Activated CD8-positive, alpha-beta T cell treated with anti-CD3 and anti-CD28 coated beads for 36 hours (primary cell): ENCODE data around the gene MGAT5B. TPM values are rescaled to one million over a fixed set of nuclear protein-coding genes. Genes with fewer than 3 reads are reported as not detected.

Experiments used
- ATAC-seq: fragments of 200-7000 bp; cut with Tn5 transposase; one replicate; pipeline ENCODE4 v1.10.0; 2021; ENCODE audit warnings: mild to moderate bottlenecking, moderate library complexity
- CTCF ChIA-PET: fragments of 350-600 bp; sonication (Branson Sonifier 250); formaldehyde crosslinking; loops from one replicate; lab custom pipeline; 2021; ENCODE audit warnings: antibody characterized with exemption; lab: Charles Lee
- POLR2A ChIA-PET: fragments of 350-600 bp; sonication (Branson Sonifier 250); formaldehyde crosslinking; loops from one replicate; lab custom pipeline; 2021; ENCODE audit warnings: antibody characterized with exemption; lab: Charles Lee
- DNase-seq: peaks from one replicate; pipeline ENCODE4 v3.0.0-alpha.2; 2020
- H3K27ac Mint-ChIP-seq: one replicate; pipeline ENCODE4 v1.8.0; 2021; ENCODE audit warnings: mild to moderate bottlenecking, mixed read lengths
- H3K27me3 Mint-ChIP-seq: one replicate; pipeline ENCODE4 v1.8.0; 2021; ENCODE audit warnings: mixed read lengths
- H3K36me3 Mint-ChIP-seq: one replicate; pipeline ENCODE4 v1.8.0; 2021; ENCODE audit warnings: low read depth, mixed read lengths
- H3K4me1 Mint-ChIP-seq: one replicate; pipeline ENCODE4 v1.8.0; 2021; ENCODE audit warnings: low read depth, mixed read lengths
- H3K4me3 Mint-ChIP-seq: one replicate; pipeline ENCODE4 v1.8.0; 2021; ENCODE audit warnings: mild to moderate bottlenecking, moderate library complexity, mixed read lengths
- H3K9me3 Mint-ChIP-seq: one replicate; pipeline ENCODE4 v1.8.0; 2021; ENCODE audit warnings: mixed read lengths
- CTCF ChIP-seq: fragments of 200-600 bp; IDR thresholded peaks from one replicate; pipeline ENCODE4 v1.8.0; 2022; ENCODE audit warnings: antibody characterized with exemption, mild to moderate bottlenecking
- intact Hi-C: fragments of 100-400 bp; cut with micrococcal nuclease; formaldehyde crosslinking; loops from one replicate; pipeline ENCODE4 v1.10.0; 2022
- total RNA-seq, 2 experiments: library from RNA; stranded (reverse); gene quantifications; one replicate each; pipeline ENCODE4 v1.2.3, GENCODE V29; 2021

MGAT5B gene
- total RNA-seq, 2 experiments from 2014 or later = not detected

DNA sequence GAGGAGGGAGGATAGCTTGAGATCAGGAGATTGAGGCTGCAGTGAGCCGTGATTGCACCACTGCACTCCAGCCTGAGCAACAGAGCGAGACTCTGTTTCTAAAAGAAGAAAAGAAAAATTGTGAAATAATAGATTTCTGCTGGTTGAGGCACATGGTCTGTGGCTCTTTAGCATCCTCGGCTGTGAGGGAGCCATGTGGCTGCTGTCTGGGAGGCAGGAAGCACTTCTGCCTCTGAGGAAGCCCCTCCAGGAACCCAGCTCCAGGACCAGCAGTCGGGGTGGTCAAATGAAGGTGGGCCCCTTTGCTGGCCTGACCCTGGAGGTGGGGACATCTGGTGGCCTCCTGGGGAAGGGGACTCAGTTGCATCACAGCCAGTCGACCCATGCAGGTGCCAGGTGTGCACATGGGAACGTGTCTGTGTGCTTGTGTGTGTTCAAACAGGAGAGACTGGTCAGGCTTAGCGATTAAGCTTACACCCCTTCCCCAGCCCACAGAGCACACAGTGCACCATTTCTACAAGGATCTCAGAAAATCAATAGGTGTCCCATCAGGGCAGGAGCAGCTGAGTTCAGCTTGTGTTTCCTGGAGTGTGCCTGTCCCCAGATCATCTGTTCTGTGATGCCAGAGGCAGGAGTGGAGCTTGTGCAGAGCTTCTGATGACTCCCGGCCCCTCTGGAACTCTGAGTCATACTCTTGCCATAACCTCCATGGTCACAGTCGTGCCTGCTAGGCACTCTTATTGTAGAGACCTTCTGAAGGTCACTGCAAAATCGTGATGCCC lies 24.3 kb upstream of the MGAT5B start:
- DNase-seq (no peak), ATAC-seq (no peak)
- Mint-ChIP-seq H3K36me3 (no peaks in the 10 kb centered on the region), H3K9me3 (no peaks in the 10 kb centered on the region), H3K4me3 (no peak overlapping the region), H3K4me1 (peaks cover 14% of the 10 kb centered on the region), H3K27ac (no peak overlapping the region), H3K27me3 (peaks cover 50% of the 10 kb centered on the region)
- POLR2A ChIA-PET = interaction anchor here (0.7 kb wide), 1 partner anchor 423 kb away, joined by 3 read pairs; no protein-coding TSS in a partner anchor
- CTCF ChIA-PET = interaction anchor here (1.1 kb wide), 1 partner anchor 24 kb away, joined by 3 read pairs; the partner anchor contains the start of gene MGAT5B
- no peak for TF ChIP-seq CTCF
- intact Hi-C loops = no loop called here

GRCh38 chr17:76844485-76844829 lies 23.7 kb upstream of the MGAT5B start:
- no peak for TF ChIP-seq CTCF
- Mint-ChIP-seq H3K36me3 (no peaks in the 10 kb centered on the region), H3K27me3 (peaks cover 50% of the 10 kb centered on the region), H3K9me3 (no peaks in the 10 kb centered on the region), H3K4me3 (no peak overlapping the region), H3K27ac (no peak overlapping the region), H3K4me1 (peaks cover 14% of the 10 kb centered on the region)
- intact Hi-C loops = no loop called here
- ChIA-PET CTCF (interaction anchor here (1.1 kb wide), 1 partner anchor 24 kb away, joined by 3 read pairs; the partner anchor contains the start of gene MGAT5B), POLR2A (interaction anchor here (0.7 kb wide), 1 partner anchor 423 kb away, joined by 3 read pairs; no protein-coding TSS in a partner anchor)
- ATAC-seq (no peak), DNase-seq (no peak)

DNA sequence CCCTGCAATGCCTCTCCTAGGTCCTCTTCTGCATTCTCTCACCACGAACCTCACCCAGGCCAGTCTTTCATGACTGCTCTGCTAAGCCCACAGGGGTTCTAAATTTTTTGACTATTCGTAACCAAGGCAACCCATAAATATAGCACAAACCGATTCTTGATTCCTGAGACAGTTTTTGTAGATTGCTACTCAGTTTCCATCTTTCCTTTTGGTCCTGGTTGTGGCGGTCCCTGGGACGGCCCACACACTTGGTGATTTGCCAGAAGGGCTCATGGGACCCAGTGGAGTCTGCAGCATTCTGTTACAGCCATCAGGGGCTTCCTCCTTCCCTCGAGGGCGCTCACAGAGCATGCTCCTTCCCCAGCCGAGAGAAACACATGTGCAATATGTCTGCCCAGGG lies 23.4 kb upstream of the MGAT5B start:
- intact Hi-C loops = no loop called here
- H3K4me3 Mint-ChIP-seq = no peak overlapping the region
- H3K9me3 Mint-ChIP-seq = no peaks in the 10 kb centered on the region
- H3K4me1 Mint-ChIP-seq = peaks cover 11% of the 10 kb centered on the region
- H3K27me3 Mint-ChIP-seq = peaks cover 49% of the 10 kb centered on the region
- H3K36me3 Mint-ChIP-seq = no peaks in the 10 kb centered on the region
- TF ChIP-seq CTCF = no peak
- no peak for ATAC-seq
- no peak for DNase-seq
- ChIA-PET CTCF (no interaction called here), POLR2A (no interaction called here)
- no peak overlapping the region for H3K27ac Mint-ChIP-seq

DNA sequence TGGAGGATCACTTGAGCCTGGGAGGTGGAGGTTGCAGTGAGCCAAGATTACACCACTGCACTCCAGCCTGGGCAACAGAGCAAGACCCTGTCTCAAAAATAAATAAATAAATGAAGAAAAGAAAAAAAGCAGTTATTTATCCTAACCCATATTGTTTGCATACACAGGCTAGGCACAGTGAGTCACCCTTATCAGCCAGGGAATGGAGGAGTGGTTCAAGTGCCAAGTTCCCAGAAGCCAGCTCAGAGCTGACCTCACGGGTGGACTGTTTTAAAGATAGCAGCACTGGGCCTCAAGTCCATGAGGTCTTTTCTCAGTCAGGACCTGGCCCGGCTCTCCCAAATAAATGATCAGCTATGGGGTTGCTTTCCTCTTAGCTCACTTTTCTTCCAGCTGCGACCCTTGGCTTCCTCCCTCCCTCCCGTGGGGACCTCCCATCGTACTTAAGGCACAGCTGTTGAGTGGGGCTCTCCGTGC lies 22.6 kb upstream of the MGAT5B start:
- intact Hi-C loops = no loop called here
- Mint-ChIP-seq H3K9me3 (no peaks in the 10 kb centered on the region), H3K4me3 (no peak overlapping the region), H3K27me3 (peaks cover 41% of the 10 kb centered on the region), H3K36me3 (no peaks in the 10 kb centered on the region), H3K27ac (no peak overlapping the region), H3K4me1 (peaks cover 5% of the 10 kb centered on the region)
- ChIA-PET CTCF (interaction anchor here (1.2 kb wide), 1 partner anchor 23 kb away, joined by 3 read pairs; the partner anchor contains the start of gene MGAT5B), POLR2A (no interaction called here)
- ATAC-seq (no peak), DNase-seq (no peak)
- no peak for TF ChIP-seq CTCF

- no peaks in the 10 kb centered on the region for H3K9me3 Mint-ChIP-seq
- ATAC-seq (no peak), DNase-seq (no peak)
- intact Hi-C loops = no loop called here
- H3K27me3 Mint-ChIP-seq = peaks cover 27% of the 10 kb centered on the region
- no peaks in the 10 kb centered on the region for H3K36me3 Mint-ChIP-seq
- no peak overlapping the region for H3K4me3 Mint-ChIP-seq
- H3K4me1 Mint-ChIP-seq = no peaks in the 10 kb centered on the region
- H3K27ac Mint-ChIP-seq = no peak overlapping the region
- ChIA-PET POLR2A (no interaction called here), CTCF (interaction anchor here (0.6 to 1.2 kb wide), 2 partner anchors 19 to 21 kb away, joined by 3 read pairs; partner anchors contain the start of gene MGAT5B)
- no peak for TF ChIP-seq CTCF
Observed at GRCh38 chr17:76847031-76847430, 21.2 kb upstream of the MGAT5B start.
